Adipocyte (in vitro differentiated cells): ENCODE data around the gene QKI.

Experiments
- DNase-seq: peaks from one replicate; pipeline ENCODE4 v3.0.0-alpha.2; 2015; ENCODE audit warnings: low read depth
- H3K27me3 ChIP-seq: replicated peaks from 2 replicates; pipeline ENCODE4 v1.7.0; 2013; ENCODE audit warnings: mild to moderate bottlenecking, low read length, moderate library complexity; ENCODE audit not compliant: control insufficient read depth, insufficient read depth
- H3K36me3 ChIP-seq: 2 replicates; pipeline ENCODE4 v1.7.0; 2013; ENCODE audit warnings: low read length, mild to moderate bottlenecking, moderate library complexity; ENCODE audit not compliant: control insufficient read depth, insufficient read depth, severe bottlenecking
- H3K4me1 ChIP-seq: 2 replicates; pipeline ENCODE4 v1.7.0; 2013; ENCODE audit warnings: mild to moderate bottlenecking, low read length, moderate library complexity; ENCODE audit not compliant: control insufficient read depth, insufficient read depth
- H3K4me3 ChIP-seq: 2 replicates; pipeline ENCODE4 v1.7.0; 2013; ENCODE audit warnings: mild to moderate bottlenecking, low read length, moderate library complexity
- H3K9ac ChIP-seq: 2 replicates; pipeline ENCODE4 v1.7.0; 2013; ENCODE audit warnings: mild to moderate bottlenecking, low read length, moderate library complexity
- H3K9me3 ChIP-seq: 2 replicates; pipeline ENCODE4 v1.7.0; 2013; ENCODE audit warnings: mild to moderate bottlenecking, low read length, moderate library complexity; ENCODE audit not compliant: control insufficient read depth

The QKI gene

DNA sequence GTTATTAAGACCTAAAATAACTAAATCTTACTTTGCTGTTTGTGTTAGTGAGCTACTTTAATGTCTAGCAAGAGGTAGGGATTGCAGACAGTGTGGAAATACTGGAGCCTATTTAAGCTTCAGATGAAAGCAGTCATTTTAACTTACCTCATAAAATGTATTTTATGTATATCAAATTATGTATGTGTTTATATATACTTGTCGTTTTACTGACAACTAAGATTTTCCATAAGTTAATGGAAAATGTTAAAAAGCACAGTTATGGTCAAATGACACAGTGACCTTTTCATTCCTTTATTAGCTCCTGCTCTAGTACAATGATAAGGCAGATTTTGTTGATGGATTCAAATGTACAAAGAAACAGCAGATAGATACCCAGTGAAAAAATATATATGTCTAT, 34.6 kb downstream of the QKI start:
- no peak overlapping the region for H3K4me3 ChIP-seq

GRCh38 chr6:163454425-163454824, 39.9 kb downstream of the QKI start:
- Histone ChIP-seq H3K4me1 (peaks cover 46% of the 10 kb centered on the region), H3K9ac (no peak overlapping the region), H3K4me3 (no peak overlapping the region), H3K9me3 (no peaks in the 10 kb centered on the region), H3K27me3 (no peaks in the 10 kb centered on the region), H3K36me3 (peaks cover 29% of the 10 kb centered on the region)
- no peak for DNase-seq

More for the DNA sequence above, 34.6 kb downstream of the QKI start:
- Histone ChIP-seq H3K27me3 (no peaks in the 10 kb centered on the region), H3K36me3 (no peaks in the 10 kb centered on the region), H3K9me3 (no peaks in the 10 kb centered on the region), H3K4me1 (peaks cover 14% of the 10 kb centered on the region), H3K9ac (peak overlapping the region; percentile 22)
- DNase-seq, result peak; percentile 31

DNA sequence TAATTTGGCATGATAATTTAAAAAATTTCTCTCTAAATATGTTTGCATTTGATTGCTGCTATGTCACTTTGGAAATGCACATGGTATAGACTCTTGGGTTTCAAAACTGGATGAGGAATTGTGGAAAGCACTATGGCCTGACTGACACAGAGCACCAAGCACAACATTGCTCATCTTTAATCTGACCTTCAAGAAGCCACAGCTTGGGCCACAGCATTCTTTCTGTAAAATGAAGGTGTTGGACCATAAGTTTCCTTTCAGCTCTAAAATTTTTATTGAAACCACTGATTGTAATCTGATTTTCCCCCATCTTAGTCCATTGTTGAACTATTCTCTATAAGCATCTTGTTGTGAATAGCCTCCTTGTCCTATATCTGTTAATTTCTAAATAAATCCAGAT, 41.0 kb downstream of the QKI start:
- no peaks in the 10 kb centered on the region for H3K9me3 ChIP-seq
- H3K36me3 ChIP-seq, result peaks cover 29% of the 10 kb centered on the region

DNA sequence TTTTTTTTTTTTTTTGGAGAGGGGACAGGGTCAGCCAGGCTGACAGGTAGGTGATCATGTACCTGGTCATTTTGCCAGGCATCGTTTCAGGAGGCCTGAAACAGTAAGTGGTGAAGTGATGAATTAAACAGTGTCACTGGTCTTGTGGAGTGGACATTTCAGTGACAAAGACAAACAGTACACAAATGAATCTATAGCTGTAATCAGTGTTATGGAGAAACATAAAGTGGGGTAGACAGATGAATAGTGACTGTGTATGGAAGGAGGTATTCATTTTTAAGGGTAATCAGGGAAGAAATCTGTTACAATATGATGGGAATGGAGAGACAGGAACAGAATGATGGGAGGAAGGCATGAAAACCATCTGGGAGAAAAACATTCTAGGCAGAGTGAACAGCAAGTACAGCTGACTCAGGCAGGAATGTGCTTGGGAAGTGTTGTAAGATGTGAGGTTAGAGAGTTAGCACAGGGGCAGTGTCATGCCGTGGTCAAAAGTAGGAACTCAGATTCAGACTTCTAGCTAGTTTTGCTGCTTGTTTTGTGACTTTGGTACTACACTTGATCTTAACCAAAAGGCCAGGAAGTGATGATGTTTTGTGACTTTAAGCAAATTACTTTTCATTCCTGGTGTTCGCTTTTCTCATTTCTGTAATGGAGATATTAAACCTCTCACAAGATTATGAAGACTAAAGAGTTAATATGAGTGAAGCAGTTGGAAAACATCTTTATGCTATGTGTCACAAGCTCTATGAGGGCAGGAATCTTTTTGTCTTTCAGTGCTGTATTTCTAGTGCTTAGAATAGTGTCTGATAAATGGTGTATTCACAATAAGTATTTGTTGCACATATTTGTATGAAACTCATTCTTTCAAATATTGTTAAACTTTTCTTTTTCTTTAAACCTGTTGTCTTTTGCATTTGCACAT, 43.4 kb downstream of the QKI start:
- DNase-seq, result peak; percentile 90
- H3K27me3 ChIP-seq, result no peaks in the 10 kb centered on the region
- peaks cover 29% of the 10 kb centered on the region for H3K36me3 ChIP-seq
- peak overlapping the region; percentile 53 for H3K9ac ChIP-seq
- peaks cover 68% of the 10 kb centered on the region for H3K4me1 ChIP-seq
- peak overlapping the region; percentile 23 for H3K4me3 ChIP-seq
- no peaks in the 10 kb centered on the region for H3K9me3 ChIP-seq

More for the DNA sequence above, 41.0 kb downstream of the QKI start:
- H3K4me1 ChIP-seq, result peaks cover 51% of the 10 kb centered on the region
- no peak for DNase-seq
- no peak overlapping the region for H3K4me3 ChIP-seq
- H3K27me3 ChIP-seq, result no peaks in the 10 kb centered on the region
- H3K9ac ChIP-seq, result no peak overlapping the region

DNA sequence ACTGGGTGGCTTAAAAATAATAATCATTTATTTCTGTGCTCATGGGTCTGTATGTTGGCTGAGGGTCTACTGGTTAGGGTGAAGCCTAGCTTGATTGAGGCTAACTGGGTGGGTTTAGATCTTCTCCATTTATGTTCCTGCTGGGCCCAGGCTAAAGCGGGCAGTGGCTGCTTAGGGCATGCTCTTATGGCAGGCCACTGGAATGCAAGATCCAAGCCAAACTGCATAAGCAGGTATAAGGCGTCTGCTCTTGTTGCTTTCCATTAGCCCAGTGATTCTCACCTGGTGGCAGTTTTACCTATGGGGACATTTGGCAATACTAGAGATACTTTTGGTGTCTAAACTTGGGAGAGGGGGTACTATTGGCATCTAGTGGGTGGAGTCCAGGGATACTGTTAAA, 44.5 kb downstream of the QKI start:
- H3K36me3 ChIP-seq, result peaks cover 29% of the 10 kb centered on the region
- H3K27me3 ChIP-seq, result no peaks in the 10 kb centered on the region
- DNase-seq, result no peak
- H3K4me3 ChIP-seq, result peak overlapping the region; percentile 23
- H3K4me1 ChIP-seq, result peaks cover 70% of the 10 kb centered on the region
- peak overlapping the region; percentile 27 for H3K9ac ChIP-seq
- no peaks in the 10 kb centered on the region for H3K9me3 ChIP-seq

DNA sequence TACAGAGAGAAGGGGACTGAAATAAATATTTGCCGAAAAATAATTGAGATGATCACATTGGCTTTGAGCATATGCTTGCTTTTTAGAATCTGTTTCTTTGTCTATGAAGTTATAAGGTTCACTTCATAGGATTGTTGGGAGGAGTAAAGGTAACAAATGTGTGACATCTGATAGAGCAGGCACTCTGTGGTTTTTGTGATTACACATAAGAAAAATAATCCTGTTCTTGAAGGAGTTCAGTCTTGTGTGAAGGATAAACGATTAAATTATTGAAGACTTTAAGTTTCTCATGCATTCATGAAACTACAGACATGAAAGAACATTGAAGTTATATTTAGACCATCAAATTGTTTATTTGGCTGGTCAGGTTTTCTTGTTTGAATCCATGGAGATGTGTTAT, 45.0 kb downstream of the QKI start:
- Histone ChIP-seq H3K4me1 (peaks cover 70% of the 10 kb centered on the region), H3K27me3 (no peaks in the 10 kb centered on the region), H3K4me3 (peak overlapping the region; percentile 79), H3K9ac (peak overlapping the region; percentile 79), H3K9me3 (no peaks in the 10 kb centered on the region), H3K36me3 (peaks cover 29% of the 10 kb centered on the region)
- DNase-seq, result no peak

DNA sequence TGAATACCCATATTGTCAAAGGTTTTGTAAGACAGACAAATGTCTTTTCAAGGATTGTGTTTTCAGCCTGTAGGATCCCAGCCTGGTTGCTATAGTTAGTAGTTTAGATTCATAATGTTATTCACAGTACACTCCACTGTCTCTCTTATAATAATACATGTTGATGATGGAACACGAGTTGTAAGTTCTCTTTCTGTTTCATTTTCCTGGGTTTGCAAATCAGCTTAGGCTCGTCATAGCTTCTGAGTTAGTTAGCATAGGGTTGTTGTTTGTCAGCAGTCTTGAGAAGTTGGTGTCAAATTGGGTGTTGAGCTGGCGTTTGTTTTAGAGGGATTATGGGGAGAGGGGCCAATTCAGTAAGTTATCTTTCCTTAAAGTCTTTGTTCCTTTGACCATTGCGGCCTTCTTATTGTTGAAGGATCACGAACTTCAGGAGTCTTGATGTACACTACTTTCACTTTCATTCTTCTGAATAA, 45.8 kb downstream of the QKI start:
- H3K36me3 ChIP-seq, result peaks cover 28% of the 10 kb centered on the region
- peak overlapping the region; percentile 79 for H3K4me3 ChIP-seq
- peak overlapping the region; percentile 79 for H3K9ac ChIP-seq
- no peaks in the 10 kb centered on the region for H3K9me3 ChIP-seq
- peaks cover 69% of the 10 kb centered on the region for H3K4me1 ChIP-seq
- H3K27me3 ChIP-seq, result no peaks in the 10 kb centered on the region
- DNase-seq, result peak; percentile 13

DNA sequence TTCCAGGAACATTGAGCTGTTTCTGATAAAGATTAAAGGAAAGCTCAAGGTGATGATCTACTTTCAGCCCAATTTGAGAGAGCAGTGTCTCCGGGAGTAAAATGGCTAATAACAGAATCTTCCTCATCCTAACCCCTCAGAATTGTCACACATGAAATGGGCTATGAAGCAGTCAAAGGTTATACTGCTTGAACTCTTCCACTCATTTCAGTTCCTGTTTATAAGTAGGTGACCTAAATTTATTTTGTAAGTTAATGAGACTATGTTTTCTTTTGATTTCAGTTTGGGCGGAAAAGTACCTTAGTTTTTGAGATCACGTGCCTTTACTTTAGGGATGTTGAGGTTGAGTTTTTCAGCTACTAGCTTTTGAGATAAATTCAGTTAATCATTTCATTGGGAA, 47.2 kb downstream of the QKI start:
- peaks cover 59% of the 10 kb centered on the region for H3K4me1 ChIP-seq
- H3K9me3 ChIP-seq, result no peaks in the 10 kb centered on the region
- no peak for DNase-seq
- H3K9ac ChIP-seq, result peak overlapping the region; percentile 79
- peaks cover 18% of the 10 kb centered on the region for H3K36me3 ChIP-seq
- no peaks in the 10 kb centered on the region for H3K27me3 ChIP-seq
- peak overlapping the region; percentile 79 for H3K4me3 ChIP-seq

DNA sequence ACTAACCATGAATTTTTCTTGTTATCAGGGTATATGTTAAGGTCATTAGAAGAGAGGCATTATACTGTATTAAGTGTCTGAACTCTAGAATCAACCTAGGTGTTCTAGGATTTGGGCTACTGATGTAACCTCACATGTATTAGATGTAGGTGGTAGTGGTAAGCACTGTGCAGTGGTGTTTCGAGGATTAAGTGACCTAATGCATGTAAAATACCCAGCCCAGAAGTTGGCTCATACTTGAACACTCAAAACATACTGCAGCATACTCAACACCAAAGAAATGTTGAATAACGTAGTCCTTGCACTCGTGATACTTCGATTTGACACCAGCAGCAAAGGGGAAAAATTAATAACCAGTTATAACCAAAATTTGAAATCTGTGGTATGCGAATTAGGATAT, 48.7 kb downstream of the QKI start:
- H3K27me3 ChIP-seq, result no peaks in the 10 kb centered on the region
- H3K4me1 ChIP-seq, result peaks cover 59% of the 10 kb centered on the region
- H3K9ac ChIP-seq, result no peak overlapping the region
- peaks cover 9% of the 10 kb centered on the region for H3K36me3 ChIP-seq
- no peak overlapping the region for H3K4me3 ChIP-seq
- H3K9me3 ChIP-seq, result no peaks in the 10 kb centered on the region
- DNase-seq, result no peak

- no peak for DNase-seq
- Histone ChIP-seq H3K4me3 (no peak overlapping the region), H3K9ac (no peak overlapping the region), H3K9me3 (no peaks in the 10 kb centered on the region), H3K4me1 (peaks cover 59% of the 10 kb centered on the region), H3K36me3 (peaks cover 8% of the 10 kb centered on the region), H3K27me3 (no peaks in the 10 kb centered on the region)
These were observed 49.3 kb downstream of the QKI start for GRCh38 chr6:163463795-163464194.

DNA sequence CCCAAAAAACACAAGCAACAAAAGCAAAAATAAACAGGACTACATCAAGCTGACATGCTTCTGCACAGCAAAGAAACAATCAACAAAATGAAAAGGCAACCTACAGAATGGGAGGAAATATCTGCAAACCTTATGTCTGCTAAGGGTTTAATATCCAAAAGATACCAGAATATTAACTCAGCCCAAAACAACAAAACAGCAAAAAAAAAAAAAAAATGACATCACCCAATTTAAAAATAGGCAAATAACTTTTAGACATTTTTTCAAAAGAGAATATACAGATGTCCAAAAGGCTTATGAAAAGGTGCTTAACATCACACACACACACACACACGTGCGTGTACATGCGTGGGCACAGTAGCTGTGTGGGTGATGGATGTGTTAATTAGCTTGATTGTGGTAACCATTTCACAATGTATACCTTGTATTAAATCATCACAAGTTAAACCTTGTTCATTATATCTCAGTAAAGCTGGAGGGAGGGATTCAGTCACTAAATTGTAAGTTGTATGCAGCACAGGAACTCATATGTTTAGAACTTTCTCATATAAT, 52.4 kb downstream of the QKI start:
- H3K4me1 ChIP-seq, result peaks cover 38% of the 10 kb centered on the region
- peaks cover 21% of the 10 kb centered on the region for H3K9me3 ChIP-seq
- H3K4me3 ChIP-seq, result peak overlapping the region; percentile 49
- peaks cover 24% of the 10 kb centered on the region for H3K36me3 ChIP-seq
- H3K27me3 ChIP-seq, result no peaks in the 10 kb centered on the region
- no peak overlapping the region for H3K9ac ChIP-seq
- no peak for DNase-seq
